ENCODE measurements around the gene SLIT1. TPM values are rescaled to one million over a fixed set of nuclear protein-coding genes. Genes with fewer than 3 reads are reported as not detected.

SLIT1 gene
- total RNA-seq, 1 donor from 2014 or later, result 0.40 TPM

GRCh38 chr10:97046456-97047082, 139.2 kb downstream of the SLIT1 start:
- H3K27me3 Mint-ChIP-seq (ENCODE audit: low read depth), result peaks cover 14% of the 10 kb centered on the region
- DNase-seq (ENCODE audit: low spot score in 2 of 2, unreplicated experiment in 2 of 2), result no peak
- no peaks in the 10 kb centered on the region for H3K36me3 Mint-ChIP-seq
- no peak overlapping the region for H3K27ac Mint-ChIP-seq
- no peaks in the 10 kb centered on the region for H3K4me1 Mint-ChIP-seq
- TF ChIP-seq CTCF (IDR thresholded peaks at IDR 0.05; ENCODE audit: unreplicated experiment), result no peak
- peaks cover 4% of the 10 kb centered on the region for H3K9me3 Mint-ChIP-seq
- H3K4me3 Mint-ChIP-seq, result no peak overlapping the region

GRCh38 chr10:97043563-97043855, 142.2 kb downstream of the SLIT1 start:
- no peak for DNase-seq (ENCODE audit: low spot score in 2 of 2, unreplicated experiment in 2 of 2)
- H3K27ac Mint-ChIP-seq, result no peak overlapping the region
- no peaks in the 10 kb centered on the region for H3K36me3 Mint-ChIP-seq
- no peaks in the 10 kb centered on the region for H3K4me1 Mint-ChIP-seq
- TF ChIP-seq CTCF (IDR thresholded peaks at IDR 0.05; ENCODE audit: unreplicated experiment), result no peak
- H3K27me3 Mint-ChIP-seq (ENCODE audit: low read depth), result no peaks in the 10 kb centered on the region
- no peak overlapping the region for H3K4me3 Mint-ChIP-seq
- no peaks in the 10 kb centered on the region for H3K9me3 Mint-ChIP-seq

GRCh38 chr10:97042716-97043562, 142.8 kb downstream of the SLIT1 start:
- no peak for TF ChIP-seq CTCF (IDR thresholded peaks at IDR 0.05; ENCODE audit: unreplicated experiment)
- H3K4me1 Mint-ChIP-seq, result peaks cover 4% of the 10 kb centered on the region
- DNase-seq (ENCODE audit: low spot score in 2 of 2, unreplicated experiment in 2 of 2), result no peak
- no peaks in the 10 kb centered on the region for H3K36me3 Mint-ChIP-seq
- H3K27ac Mint-ChIP-seq, result no peak overlapping the region
- H3K9me3 Mint-ChIP-seq, result no peaks in the 10 kb centered on the region
- H3K27me3 Mint-ChIP-seq (ENCODE audit: low read depth), result peaks cover 4% of the 10 kb centered on the region
- no peak overlapping the region for H3K4me3 Mint-ChIP-seq

GRCh38 chr10:97042081-97042480, 143.7 kb downstream of the SLIT1 start:
- Mint-ChIP-seq H3K27me3 (ENCODE audit: low read depth) (peaks cover 8% of the 10 kb centered on the region), H3K36me3 (no peaks in the 10 kb centered on the region), H3K9me3 (no peaks in the 10 kb centered on the region), H3K27ac (no peak overlapping the region), H3K4me3 (no peak overlapping the region), H3K4me1 (peaks cover 12% of the 10 kb centered on the region)
- no peak for TF ChIP-seq CTCF (IDR thresholded peaks at IDR 0.05; ENCODE audit: unreplicated experiment)
- DNase-seq (ENCODE audit: low spot score in 2 of 2, unreplicated experiment in 2 of 2), result no peak

GRCh38 chr10:97040706-97041105, 145.1 kb downstream of the SLIT1 start:
- Mint-ChIP-seq H3K9me3 (no peaks in the 10 kb centered on the region), H3K4me3 (no peak overlapping the region), H3K4me1 (peaks cover 12% of the 10 kb centered on the region), H3K36me3 (no peaks in the 10 kb centered on the region), H3K27me3 (ENCODE audit: low read depth) (peaks cover 17% of the 10 kb centered on the region), H3K27ac (no peak overlapping the region)
- no peak for TF ChIP-seq CTCF (IDR thresholded peaks at IDR 0.05; ENCODE audit: unreplicated experiment)
- no peak for DNase-seq (ENCODE audit: low spot score in 2 of 2, unreplicated experiment in 2 of 2)

All from mesothelial cell of epicardium (in vitro differentiated cells).